ENCODE results near the gene ZNF174.
A peak's percentile ranks its signal among the peaks of the same experiment; 100 is the strongest.

The ZNF174 gene

DNA sequence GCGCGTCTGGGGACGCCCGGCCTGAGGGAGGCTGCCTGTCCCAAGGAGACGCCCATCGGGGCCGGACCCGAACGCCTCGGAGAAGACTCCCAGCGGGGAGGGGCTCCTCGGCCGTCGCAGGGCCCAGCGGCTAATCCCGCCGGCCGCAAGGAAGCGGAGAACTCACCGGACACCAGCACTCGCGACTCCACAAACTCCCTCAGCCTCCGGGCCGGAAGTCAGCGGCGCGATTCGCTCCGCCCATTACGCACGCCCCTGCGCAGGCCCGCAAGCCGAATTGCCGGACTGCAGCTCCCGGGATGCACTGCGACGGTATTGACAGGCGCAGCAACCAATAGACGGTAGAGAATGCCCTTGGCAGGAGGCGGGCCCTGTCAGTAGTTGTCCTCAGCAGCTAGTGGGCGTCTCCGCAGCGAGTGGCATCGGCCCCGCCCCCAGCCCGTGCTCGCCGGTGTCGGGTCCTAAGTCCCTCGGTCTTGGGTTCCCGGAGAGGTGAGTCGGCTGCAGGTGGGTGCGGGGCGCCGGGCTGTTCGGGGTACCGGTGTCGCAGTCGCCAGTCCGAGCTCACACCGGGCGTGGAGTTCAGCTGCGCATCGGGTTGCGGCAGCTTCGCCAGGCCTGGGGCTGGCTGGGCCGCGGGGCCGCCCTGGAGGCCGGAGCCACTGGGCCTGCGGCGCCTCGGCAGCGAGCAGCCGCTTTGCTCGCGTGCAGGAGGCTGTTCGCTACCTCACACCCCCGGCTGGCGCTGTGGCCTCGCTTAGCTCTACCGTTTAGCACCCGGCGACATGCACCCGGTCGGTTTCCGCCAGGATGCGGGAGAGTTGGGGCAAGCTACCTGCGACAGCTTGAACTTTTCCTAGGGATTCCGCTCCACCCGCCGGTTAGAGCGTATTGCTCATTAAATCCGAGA, at the start of gene ZNF174, which contains the start of gene ZSCAN32:
TSS of gene ZNF174 (plus strand) at position 437 of the 910 bp plus-strand sequence. CDS start 790 bp downstream, outside the sequence.
TSS of gene ZSCAN32 (minus strand) at position 226 of the 910 bp plus-strand sequence. CDS start 3,447 bp downstream, outside the sequence.
- DNase-seq, result peak; percentile 98 to 100

DNA sequence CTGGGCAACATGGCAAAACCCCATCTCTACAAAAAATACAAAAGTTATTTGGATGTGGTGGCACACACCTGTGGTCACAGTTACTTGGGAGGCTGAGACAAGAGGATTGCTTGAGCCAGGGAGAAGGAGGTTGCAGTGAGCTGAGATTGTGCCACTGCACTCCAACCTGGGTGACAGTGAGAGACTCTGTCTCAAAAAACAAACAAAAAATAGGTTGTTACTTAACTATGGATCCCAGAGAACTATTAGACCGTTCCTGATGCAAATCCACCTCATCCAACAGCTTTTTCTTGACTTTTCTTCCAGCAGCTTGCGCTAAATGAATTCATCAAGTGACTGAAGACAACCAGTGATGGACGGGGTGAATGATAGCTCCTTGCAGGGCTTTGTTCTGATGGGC, 45.4 kb upstream of the ZNF174 start, which contains the start of gene OR2C1:
TSS of gene OR2C1 (plus strand) at position 301 of the 400 bp plus-strand sequence. CDS start at position 353, 52 bp downstream.
- DNase-seq, result no peak

DNA sequence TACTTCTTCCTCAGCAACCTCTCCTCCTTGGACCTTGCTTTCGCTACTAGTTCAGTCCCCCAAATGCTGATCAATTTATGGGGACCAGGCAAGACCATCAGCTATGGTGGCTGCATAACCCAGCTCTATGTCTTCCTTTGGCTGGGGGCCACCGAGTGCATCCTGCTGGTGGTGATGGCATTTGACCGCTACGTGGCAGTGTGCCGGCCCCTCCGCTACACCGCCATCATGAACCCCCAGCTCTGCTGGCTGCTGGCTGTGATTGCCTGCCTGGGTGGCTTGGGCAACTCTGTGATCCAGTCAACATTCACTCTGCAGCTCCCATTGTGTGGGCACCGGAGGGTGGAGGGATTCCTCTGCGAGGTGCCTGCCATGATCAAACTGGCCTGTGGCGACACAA, 44.9 kb upstream of the ZNF174 start:
- DNase-seq, result no peak

DNA sequence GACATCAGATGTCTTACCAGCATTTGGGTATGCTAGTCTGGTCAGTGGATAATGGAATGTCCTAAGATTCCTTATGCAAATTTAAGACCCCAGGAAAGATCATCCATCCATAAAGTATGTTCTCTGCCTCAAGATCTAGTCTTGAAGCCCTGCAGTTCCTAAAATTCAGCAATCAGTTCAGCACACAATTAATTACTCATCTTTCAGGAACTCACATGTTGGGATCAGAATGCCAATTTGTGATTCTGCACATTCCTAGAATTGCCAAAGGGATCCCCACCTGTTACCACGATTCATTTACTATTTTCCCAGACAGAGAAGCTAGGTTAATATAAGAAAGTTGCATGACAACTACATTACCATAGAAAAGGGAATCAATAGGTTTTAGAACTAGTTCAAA, 42.1 kb upstream of the ZNF174 start:
- no peak for DNase-seq

DNA sequence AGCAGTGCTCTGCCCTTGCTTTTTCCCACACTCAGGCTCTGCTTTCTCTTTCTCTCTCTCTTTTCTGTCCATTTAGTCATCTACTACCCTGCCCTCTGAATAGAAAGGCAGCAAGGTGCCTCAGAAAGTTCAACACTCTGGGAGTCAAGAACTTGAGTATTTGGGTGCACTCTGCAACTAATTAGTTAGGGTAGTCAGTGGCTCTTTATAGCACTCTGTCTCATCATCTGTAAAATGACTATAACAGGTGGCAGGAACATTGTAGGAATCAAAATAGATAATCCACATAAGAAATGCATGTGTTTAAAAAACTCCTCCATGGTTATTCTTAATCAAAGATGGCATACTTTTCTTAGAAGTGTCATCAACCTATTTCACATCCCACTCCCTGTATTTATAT, 38.1 kb upstream of the ZNF174 start:
- DNase-seq, result no peak

DNA sequence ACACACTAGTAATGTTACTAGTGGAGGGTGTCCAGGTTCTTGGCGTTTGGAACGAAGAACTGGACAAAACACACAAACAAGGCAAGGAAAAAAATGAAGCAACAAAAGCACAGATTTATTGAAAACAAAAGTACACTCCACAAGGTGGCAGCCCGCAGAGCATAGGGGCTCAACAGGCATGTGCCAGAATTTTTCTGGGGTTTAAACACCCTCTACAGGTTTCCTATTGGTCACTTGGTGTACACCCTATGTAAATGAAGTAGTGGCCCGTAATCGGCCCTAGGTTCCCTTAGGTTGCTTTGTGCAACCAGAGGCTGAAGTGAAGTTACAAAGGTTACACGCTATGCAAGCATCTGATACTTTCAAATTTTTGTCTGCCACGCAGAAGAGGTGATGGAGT, 37.2 kb upstream of the ZNF174 start:
- DNase-seq, result peak in 1 of 2 experiments; percentile 50

DNA sequence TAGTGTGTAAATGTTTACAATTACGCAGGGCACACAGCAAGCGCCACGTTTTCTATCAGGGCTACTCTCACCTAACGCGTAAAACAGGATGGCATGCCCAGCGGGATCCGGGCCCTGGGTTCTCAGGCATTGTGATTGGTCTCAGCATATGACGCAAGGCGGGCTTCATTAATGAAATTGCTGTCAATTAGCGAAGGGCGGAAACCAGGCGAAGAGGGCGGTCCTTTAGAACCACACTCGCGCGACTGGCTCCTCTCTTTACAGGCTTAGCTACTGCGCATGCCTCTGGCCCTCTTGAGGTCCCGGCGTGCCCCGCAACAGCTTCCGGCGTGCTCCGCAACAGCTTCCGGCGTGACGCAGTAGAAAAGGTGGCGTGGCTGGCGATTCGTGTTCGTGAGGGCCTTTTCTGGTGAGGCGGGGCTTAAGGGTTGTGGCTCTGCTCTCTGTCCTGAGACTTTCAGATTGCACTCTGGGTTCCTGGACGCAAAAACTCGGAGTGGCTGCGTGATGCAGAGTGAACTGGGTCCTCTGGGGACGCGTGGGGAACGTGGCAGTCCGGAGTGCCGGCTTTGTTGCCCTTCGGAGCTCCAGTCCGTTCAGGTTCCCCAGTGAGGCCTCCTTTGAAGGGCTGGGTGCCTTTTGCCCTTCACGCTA, 36.1 kb upstream of the ZNF174 start:
- DNase-seq, result peak; percentile 99

DNA sequence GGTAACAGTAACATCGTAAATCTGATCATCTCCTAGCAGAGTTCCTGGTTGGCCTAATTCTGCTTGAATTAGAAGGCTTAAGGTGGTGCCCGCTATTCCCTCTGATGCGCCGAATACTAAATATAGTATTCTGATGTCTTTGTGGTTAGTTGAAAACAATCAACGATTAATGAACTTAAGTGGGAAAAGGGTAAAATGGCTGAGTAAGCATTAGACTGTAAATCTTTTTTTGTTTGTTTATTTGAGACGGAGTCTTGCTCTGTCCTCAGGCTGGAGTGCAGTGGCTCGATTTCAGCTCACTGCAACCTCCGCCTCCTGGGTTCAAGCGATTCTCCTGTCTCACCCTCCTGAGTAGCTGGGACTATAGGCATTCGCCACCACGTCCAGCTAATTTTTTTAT, 31.9 kb upstream of the ZNF174 start:
- no peak for DNase-seq

DNA sequence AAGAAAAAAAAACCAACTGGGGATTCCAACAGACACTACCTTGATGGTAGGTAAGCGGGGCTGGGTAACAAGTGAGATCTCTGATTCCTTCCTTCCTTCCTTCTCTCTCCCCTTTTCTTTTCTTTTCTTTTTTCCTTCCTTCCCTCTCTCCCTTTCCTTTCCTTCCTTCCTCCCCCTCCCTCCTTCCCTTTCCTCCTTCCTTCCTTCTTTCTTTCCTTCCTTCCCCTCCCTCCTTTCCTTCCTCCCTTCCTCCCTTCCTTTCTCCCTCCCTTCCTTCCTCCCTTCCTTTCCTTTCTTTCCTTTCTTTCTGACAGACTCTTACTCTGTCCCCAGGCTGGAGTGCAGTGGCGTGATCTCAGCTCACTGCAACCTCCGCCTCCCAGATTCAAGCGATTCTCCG, 25.3 kb upstream of the ZNF174 start:
- no peak for DNase-seq

DNA sequence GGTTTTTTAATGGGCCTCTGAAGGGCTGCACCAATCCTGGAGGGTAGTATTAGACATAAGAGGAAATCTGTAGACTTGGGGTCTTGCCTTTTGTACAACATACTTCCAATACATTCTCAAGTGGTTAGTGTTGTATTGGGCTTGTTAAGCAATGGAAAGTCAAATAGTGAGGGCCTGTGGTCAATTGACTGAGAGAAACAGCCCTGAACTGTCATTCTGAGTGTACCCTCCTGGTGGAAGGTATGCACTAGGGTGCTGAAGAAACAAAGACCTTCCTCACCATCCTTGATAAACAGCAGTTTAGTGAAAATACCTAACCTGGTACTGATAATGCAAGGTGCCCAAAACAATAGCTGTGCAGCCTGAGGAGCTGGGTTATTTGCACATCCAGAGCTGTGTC, 23.1 kb upstream of the ZNF174 start:
- no peak for DNase-seq

DNA sequence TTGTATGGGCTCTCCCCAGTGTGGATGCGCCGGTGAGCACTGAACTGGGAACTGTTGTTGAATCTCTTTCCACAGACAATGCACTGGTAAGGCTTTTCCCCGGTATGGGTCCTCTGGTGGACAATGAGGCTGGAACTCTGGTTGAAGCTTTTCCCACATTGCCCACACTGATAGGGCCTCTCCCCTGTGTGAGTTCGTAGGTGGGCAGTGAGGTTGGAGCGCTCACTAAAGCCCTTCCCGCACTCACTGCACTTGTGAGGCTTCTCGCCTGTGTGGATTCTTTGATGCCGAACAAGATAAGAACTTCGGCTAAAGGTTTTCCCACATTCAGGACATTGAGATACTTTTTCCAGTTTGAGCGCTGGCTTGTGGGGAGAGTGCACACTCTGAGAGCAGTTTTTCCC, 18.0 kb upstream of the ZNF174 start:
- no peak for DNase-seq

DNA sequence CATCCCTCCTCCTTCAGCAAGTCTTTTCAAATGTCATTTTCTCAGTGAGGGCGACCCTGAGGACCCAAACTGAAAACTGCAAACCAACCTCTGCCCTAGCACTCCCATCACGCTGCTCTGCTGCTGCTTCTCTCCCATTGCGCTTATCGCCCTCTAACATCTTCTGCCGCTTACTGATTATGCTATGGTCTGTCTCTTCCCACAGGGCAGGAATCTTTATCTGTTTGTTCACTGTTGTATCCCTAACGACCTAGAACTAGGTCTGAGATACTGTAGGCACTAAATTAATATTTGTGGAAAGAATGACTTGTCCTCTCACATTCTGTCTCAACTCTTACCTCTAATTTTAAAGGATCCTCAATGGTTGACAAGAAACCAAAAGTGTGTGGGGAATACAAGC, 12.7 kb upstream of the ZNF174 start:
- DNase-seq, result no peak

DNA sequence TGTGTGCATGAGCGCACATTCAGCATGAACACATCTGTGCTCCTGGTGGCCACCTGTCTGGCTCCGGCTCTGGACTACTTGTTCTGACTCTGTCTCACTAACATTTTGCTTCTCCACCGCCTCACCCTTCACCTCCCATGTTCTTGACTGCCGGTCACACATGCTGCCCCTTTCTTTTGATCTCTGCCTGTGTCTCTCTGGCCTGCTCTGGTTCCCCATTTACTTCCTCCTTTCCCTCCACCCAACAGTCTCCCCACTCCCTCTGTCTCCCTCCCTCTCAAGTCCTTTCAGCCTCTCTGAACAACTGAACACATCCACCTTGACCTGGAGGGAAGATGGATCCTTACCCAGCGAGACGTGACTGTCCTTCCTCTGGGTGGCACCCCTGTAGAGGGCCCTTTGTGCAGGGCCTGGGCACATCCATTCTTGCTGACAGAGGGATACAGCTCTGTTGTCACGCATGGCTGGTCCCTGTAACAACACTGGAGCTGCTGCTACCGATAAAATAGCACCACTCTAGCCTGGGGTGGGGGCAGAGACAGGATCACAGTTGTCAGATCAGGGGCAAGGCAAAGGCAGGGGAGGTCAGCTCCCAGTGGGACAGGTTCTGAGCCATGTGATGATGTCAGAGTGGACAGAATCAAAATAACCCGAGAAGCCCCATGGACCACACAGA, 11.2 kb upstream of the ZNF174 start:
- DNase-seq, result no peak

DNA sequence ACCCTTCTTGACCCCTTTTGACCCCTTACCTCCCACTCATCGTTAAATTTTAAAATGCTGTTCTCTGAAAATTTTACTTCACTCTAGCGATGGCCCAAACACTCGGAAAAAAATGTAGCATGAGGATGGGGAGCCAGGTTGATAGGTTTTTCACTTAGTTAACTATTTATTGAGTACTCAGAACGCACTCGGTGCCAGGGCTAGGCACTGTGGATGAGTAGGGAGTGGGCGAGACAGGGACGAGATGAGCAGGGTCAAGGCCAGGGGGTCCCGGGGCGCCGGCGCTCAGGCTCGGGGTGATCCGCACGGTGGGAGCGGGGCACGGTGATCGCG, 603 bp upstream of the ZNF174 start:
- DNase-seq, result no peak

DNA sequence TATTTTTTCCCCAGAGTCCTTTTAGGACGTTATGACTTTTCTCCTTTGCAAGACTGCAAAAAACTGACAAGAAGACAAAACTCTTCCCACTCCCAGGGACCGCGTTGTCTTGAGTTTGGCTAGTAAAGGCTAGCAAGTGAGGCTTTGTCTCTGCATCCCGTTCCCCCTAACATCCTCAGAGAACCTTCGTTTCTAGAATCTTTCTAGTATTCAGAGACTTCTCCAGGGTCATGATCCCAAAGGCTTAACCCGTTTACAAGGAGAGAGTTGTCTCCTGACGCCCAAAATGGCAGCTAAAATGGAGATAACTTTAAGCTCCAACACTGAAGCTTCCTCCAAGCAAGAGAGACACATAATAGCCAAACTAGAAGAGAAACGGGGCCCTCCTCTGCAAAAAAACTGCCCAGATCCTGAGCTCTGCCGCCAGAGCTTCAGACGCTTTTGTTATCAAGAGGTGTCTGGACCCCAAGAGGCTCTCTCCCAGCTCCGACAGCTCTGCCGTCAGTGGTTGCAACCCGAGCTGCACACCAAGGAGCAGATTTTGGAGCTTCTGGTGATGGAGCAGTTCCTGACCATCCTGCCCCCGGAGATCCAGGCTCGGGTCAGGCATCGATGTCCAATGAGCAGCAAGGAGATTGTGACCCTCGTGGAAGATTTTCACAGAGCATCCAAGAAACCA, 843 bp downstream of the ZNF174 start:
- DNase-seq, result no peak

DNA sequence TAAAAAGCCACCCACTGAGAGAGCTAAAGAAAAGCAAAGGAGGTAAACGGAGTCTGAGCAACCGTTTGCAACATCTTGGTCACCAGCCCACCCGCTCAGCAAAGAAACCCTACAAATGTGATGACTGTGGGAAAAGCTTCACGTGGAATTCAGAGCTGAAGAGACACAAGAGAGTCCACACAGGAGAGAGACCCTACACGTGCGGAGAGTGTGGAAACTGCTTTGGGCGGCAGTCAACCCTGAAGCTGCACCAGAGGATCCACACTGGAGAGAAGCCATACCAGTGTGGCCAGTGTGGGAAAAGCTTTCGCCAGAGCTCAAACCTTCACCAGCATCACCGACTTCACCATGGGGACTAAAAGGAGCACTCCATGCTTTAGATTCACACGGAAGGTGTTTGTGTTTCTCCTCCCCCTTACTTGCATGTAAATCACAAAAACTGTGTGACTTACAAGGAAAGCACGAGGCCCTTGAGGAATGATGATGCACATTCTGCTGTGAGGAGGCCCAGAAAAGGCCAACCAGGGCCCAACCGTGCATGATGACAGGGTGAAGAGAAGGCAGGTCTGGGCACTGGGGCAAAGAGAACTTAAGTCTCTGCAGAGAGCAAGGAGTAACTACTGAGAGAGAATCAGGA, 7.7 kb downstream of the ZNF174 start:
- no peak for DNase-seq

DNA sequence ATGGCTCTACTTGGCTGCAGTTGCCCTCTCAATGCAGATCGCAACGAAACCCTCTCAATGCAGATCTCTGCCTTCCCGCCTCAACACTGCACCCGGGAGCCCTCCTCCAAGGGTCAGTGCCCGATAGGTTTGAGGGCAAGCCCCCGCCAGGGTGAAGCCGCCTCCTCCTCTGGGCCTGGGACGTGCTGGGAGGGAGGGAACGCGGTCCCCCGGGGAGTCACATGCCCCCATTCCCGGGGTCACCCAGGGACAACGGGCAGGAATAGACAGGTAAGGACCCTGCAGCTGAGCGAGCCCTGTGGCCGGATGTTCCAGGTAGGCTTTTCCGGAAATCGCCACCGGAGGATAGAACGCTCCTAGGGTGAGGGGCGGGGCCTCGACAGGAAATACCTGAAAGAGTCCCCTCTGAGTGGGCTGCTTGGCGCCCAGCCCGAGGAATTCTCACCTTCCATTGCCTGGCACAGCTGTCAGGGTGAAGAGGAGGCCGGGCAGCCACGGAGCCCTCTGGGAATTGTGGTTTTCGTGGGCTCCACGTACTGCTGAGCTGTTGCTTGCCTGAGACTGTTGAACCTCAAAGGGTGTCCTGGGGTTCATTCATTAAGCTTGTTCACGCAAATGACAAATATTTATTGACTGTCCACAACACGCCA, 12.8 kb downstream of the ZNF174 start:
- no peak for DNase-seq

DNA sequence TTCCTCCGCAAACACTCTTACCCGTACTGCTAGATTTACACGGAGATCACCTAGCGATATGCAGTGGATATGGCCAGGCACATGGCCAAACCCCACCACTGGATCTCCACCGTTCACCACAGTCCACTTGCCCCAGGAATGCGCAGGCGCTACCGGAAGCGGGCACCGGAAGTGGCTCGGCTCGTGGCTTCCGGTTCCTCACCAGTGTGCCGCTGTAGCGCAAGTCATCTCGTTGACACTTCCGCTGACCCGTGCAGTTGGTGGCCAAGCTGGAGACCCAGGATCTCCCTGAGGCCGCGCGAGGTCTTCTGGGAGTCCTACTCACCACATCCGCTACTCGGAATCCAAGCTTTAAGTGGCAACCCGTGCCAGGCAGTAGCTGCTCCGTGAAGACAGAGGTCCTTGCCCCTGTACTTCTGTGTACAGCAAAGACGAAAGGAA, 30.8 kb downstream of the ZNF174 start:
- DNase-seq, result no peak

DNA sequence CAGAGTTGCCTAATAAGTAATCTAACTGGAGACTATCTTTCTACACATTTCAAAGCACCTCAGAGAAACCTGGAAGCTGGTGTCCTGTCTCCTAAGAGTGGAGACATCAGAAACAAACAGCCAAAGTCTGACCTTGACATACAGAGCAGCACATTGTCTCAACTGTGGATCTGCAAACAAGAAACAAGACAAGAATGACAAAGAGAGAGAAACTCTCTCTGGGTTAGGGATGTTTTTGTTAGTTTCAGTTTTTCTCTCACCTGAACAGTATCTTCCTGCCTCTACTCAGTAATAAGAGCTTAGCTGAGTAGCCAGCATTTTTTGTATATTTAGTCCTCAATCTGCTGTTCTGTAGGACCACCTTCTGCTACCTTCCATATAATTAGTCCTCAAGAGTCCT, 33.4 kb downstream of the ZNF174 start:
- no peak for DNase-seq

DNA sequence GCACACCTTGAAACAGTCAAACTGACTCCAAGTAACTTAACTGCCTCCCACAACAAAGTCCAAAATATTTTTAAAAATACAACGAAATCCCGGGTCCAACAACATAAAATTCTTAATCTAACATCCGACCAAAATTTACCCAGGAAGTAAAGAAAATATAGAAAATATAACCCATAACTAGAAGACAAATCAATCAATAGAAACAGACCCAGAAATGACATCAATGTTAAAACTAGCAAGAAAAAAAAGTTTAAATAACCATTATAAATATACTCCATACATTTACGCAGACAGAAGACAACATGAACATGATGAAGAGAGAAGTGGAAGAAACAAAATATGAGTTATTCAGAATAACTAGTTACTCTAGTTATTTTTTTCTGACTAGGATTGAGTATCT, 38.6 kb downstream of the ZNF174 start:
- no peak for DNase-seq

DNA sequence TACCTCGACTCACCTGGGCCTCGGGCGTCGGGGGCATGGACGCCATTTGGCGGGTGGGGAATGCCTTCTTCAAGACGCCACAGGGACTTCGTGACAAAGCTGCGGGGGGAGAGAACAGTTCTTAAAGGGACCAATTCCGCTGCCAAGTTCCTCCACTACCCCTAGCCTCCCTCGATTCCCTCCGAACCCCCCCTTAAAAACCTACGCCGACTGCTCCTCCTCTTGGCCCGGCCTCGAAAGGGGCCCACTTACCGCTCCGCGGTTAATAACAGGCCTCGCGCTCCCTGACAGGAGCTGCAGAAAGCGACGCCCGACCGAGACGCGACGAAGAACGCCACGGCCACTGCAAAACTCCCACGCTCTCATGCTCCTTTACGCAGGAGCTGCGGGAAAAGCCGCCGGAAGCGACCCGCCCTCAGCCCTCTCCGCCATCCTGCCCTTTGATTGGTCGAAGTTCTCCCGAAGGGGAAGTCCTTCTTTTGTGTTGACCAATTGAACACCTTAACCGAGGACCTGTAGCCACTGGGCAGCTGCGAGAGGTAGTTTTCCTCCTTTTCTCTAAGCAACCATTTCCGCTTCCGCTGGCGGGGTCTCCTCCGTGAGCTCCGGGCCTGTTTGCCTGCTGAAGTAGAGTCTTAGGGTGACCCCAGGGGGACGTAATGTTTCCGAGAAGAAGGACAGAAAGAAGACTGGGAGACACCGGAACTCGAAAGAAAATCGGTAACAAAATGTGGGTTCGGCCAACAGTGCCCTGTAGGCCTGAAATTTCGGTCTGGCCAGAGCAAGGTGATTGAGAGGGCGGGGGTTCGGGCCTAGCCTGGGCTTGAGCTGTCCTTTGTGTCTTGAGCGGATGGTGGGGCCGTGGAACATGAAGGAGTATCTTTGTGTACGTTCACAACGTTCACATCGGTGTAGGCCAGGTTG, 42.4 kb downstream of the ZNF174 start, which contains the start of the genes NAA60 and ZNF597:
TSS of gene NAA60 (plus strand) at position 573 of the 924 bp plus-strand sequence. CDS start 32,548 bp downstream, outside the sequence.
TSS of gene ZNF597 (minus strand) at position 397 of the 924 bp plus-strand sequence. CDS start at position 46, 351 bp downstream.
- DNase-seq, result peak; percentile 84 to 88
